ENCODE results near the gene TPP1. TPM values are rescaled to one million over a fixed set of nuclear protein-coding genes. Genes with fewer than 3 reads are reported as not detected.

TPP1 gene
- total and polyA plus RNA-seq, 2 of the 13 experiments (the other 11 are each of a cell fraction or from before 2014, with no cell fraction given), result 13.9 to 74.6 TPM

GRCh38 chr11:6632116-6633073 lies 13.2 kb upstream of the TPP1 start:
- BruUV-seq (replicated peaks), result no TSS peak
- in situ Hi-C loops (cut with HindIII; ENCODE audit: extremely low pct_ligation_motif_present, low pct_unique_long_range_greater_than_20kb), result no loop called here
- WGBS (ENCODE audit: low lambda C conversion rate), result 17% methylated on average over 12 of the region's 29 CpGs
- Histone ChIP-seq H3K27ac (ENCODE audit: extremely low read length, insufficient read depth, low read length) (no peak overlapping the region), H3K27me3 (ENCODE audit: control insufficient read depth in 1 of 2, insufficient read depth in 2 of 2, low read length in 2 of 2) (peaks cover 9 to 58% of the 10 kb centered on the region in 2 experiments; a peak in 4 of 5 replicates), H2AFZ (ENCODE audit: low read length) (no peak overlapping the region), H3K79me2 (ENCODE audit: insufficient read depth, low read length) (no peaks in the 10 kb centered on the region), H3K36me3 (replicated peaks in 1 of 2; ENCODE audit: control insufficient read depth in 1 of 2, insufficient read depth in 2 of 2, low read length in 2 of 2) (no peaks in the 10 kb centered on the region), H3K4me3 (replicated peaks in 1 of 3; ENCODE audit: insufficient read depth in 1 of 3, low read depth in 2 of 3, low read length in 3 of 3) (no peak overlapping the region), H3K9me3 (ENCODE audit: low read length) (no peaks in the 10 kb centered on the region), H4K20me1 (ENCODE audit: insufficient read depth, low read length) (no peaks in the 10 kb centered on the region), H3K4me1 (ENCODE audit: insufficient read depth, low read length) (peaks cover 35% of the 10 kb centered on the region), H3K4me2 (ENCODE audit: low read depth, low read length) (no peak overlapping the region), H3K9ac (ENCODE audit: insufficient read depth, low read depth, low read length) (no peak overlapping the region)
- intact Hi-C loops (cut with micrococcal nuclease; ENCODE audit: unreplicated experiment), result no loop called here
- POLR2A ChIA-PET, result interaction anchor here (0.7 kb wide), 1 partner anchor 13 kb away, joined by 3 read pairs; the partner anchor contains the start of gene TPP1
- DNase-seq (ENCODE audit: low spot score), result no peak
- CTCF ChIA-PET (ENCODE audit: low intra/inter-chr PET ratio, low total read pairs), result no interaction called here
- ATAC-seq, result no peak; the same call in 2 of the 3 replicates
- FAIRE-seq, result no peak
- no peak for TF ChIP-seq TEAD3 (CRISPR knock-in tag; optimal IDR thresholded peaks at IDR 0.05; ENCODE audit: borderline replicate concordance)
- no peak for TF ChIP-seq DDIT3 (CRISPR knock-in tag; IDR thresholded peaks at IDR 0.05)
- no peak for TF ChIP-seq TIGD3 (CRISPR knock-in tag; IDR thresholded peaks at IDR 0.05; ENCODE audit: borderline replicate concordance)
- no peak for TF ChIP-seq NFRKB (IDR thresholded peaks at IDR 0.05)
- no peak for TF ChIP-seq NFKBIZ (CRISPR knock-in tag; IDR thresholded peaks at IDR 0.05)
- TF ChIP-seq ZNF138 (CRISPR knock-in tag; IDR thresholded peaks at IDR 0.05; ENCODE audit: low read depth), result no peak
- TF ChIP-seq ZSCAN5A (CRISPR knock-in tag; IDR thresholded peaks at IDR 0.05; ENCODE audit: borderline replicate concordance), result no peak
- no peak for TF ChIP-seq NFE2 (CRISPR knock-in tag; IDR thresholded peaks at IDR 0.05)
- no peak for TF ChIP-seq ZBTB1 (CRISPR knock-in tag; IDR thresholded peaks at IDR 0.05; ENCODE audit: borderline replicate concordance)
- no peak for TF ChIP-seq SRF (IDR thresholded peaks at IDR 0.05; ENCODE audit: low read depth, low read length)

Data from HepG2 (cell line).